Natural killer cell (primary cell): ENCODE data around the gene TMEM150A. TPM values are rescaled to one million over a fixed set of nuclear protein-coding genes. Genes with fewer than 3 reads are reported as not detected.
"Not testable (repeated sequence)": the region's sequence is repeated elsewhere in the genome, so short reads cannot be mapped to it uniquely, and the experiment has no call there.

ENCODE experiments used
- ATAC-seq, 3 donors: fragments of 150-1000 bp in 2 of 3; fragments of 200-7000 bp in 1 of 3; cut with Tn5 transposase; 1 replicate in 1 of 3; 2 replicates in 2 of 3; pipeline ENCODE4 v1.10.0; 2021; ENCODE audit warnings: mild to moderate bottlenecking in 2 of 3, moderate library complexity in 2 of 3
- DNase-seq, 2 donors: peaks; one replicate each; pipeline versions ENCODE4 v3.0.0 to v3.0.0-alpha.2; 2013 to 2021; ENCODE audit warnings: mixed read lengths in 1 of 2
- H3K27ac ChIP-seq: one replicate; pipeline ENCODE4 v1.5.1; 2013; ENCODE audit warnings: mild to moderate bottlenecking, low read length
- H3K27me3 ChIP-seq: one replicate; pipeline ENCODE4 v1.6.1; 2013; ENCODE audit warnings: low read length; ENCODE audit not compliant: control insufficient read depth, insufficient read depth
- H3K36me3 ChIP-seq: one replicate; pipeline ENCODE4 v1.6.1; 2013; ENCODE audit warnings: low read length; ENCODE audit not compliant: control insufficient read depth, insufficient read depth
- H3K4me1 ChIP-seq: one replicate; pipeline ENCODE4 v1.6.1; 2013; ENCODE audit warnings: low read length; ENCODE audit not compliant: control insufficient read depth, insufficient read depth
- H3K4me3 ChIP-seq: one replicate; pipeline ENCODE4 v1.5.1; 2013; ENCODE audit warnings: low read length
- H3K9me3 ChIP-seq: one replicate; pipeline ENCODE4 v1.6.1; 2013; ENCODE audit warnings: low read length; ENCODE audit not compliant: control insufficient read depth, insufficient read depth
- H3K27ac Mint-ChIP-seq, 2 donors: one replicate each; pipeline ENCODE4 v1.8.0; 2022; ENCODE audit warnings: mild to moderate bottlenecking in 2 of 2, mixed read lengths in 2 of 2, moderate library complexity in 1 of 2
- H3K27me3 Mint-ChIP-seq, 2 donors: one replicate each; pipeline ENCODE4 v1.8.0; 2022; ENCODE audit warnings: low read depth in 2 of 2, mixed read lengths in 2 of 2
- H3K36me3 Mint-ChIP-seq: one replicate; pipeline ENCODE4 v1.8.0; 2022; ENCODE audit warnings: mixed read lengths
- H3K4me1 Mint-ChIP-seq, 2 donors: one replicate each; pipeline ENCODE4 v1.8.0; 2022; ENCODE audit warnings: mixed read lengths in 2 of 2
- H3K4me3 Mint-ChIP-seq: one replicate; pipeline ENCODE4 v1.8.0; 2022; ENCODE audit warnings: mild to moderate bottlenecking, moderate library complexity, mixed read lengths
- H3K9me3 Mint-ChIP-seq, 2 donors: one replicate each; pipeline ENCODE4 v1.8.0; 2022; ENCODE audit warnings: mixed read lengths in 2 of 2
- CTCF ChIP-seq: fragments of 200-600 bp; IDR thresholded peaks from one replicate; pipeline ENCODE4 v1.8.0; 2022; ENCODE audit warnings: antibody characterized with exemption
- WGBS: methylation state at CpG from one replicate; pipeline ENCODE4 v1.1.7; 2013; ENCODE audit warnings: missing lambda C conversion rate; ENCODE audit not compliant: insufficient coverage; 5-methylcytosine and 5-hydroxymethylcytosine counted together
- intact Hi-C: fragments of 100-400 bp; cut with micrococcal nuclease; formaldehyde crosslinking; loops from one replicate; pipeline ENCODE4 v1.14.2; 2022
- total RNA-seq, 4 donors: library from RNA; stranded (reverse); fragments of 120-200 nt in 1 of 4; gene quantifications; one replicate each; pipeline versions ENCODE4 v1.2.3 to v1.2.4, GENCODE V29; 2013 to 2022

Gene TMEM150A
- total RNA-seq, 3 donors from 2014 or later (not counting 1 experiment from before 2014, with no cell fraction given): 10.4 to 13.3 (median 10.9) TPM

- no peak overlapping the region for H3K4me3 Mint-ChIP-seq
- peaks cover 16% of the 10 kb centered on the region for H3K36me3 ChIP-seq
- no peak overlapping the region for H3K27ac ChIP-seq
- H3K4me1 ChIP-seq: peaks cover 30% of the 10 kb centered on the region
- no peaks in the 10 kb centered on the region for H3K9me3 ChIP-seq
- no peak for DNase-seq
- no peak for ATAC-seq
- intact Hi-C loops: no loop called here
- H3K4me1 Mint-ChIP-seq: peaks cover 23 to 29% of the 10 kb centered on the region in 2 donors
- H3K9me3 Mint-ChIP-seq: no peaks in the 10 kb centered on the region
- TF ChIP-seq CTCF: no peak
- H3K4me3 ChIP-seq: no peak overlapping the region
- no peaks in the 10 kb centered on the region for H3K27me3 Mint-ChIP-seq
- no peaks in the 10 kb centered on the region for H3K27me3 ChIP-seq
- peaks cover 5% of the 10 kb centered on the region for H3K36me3 Mint-ChIP-seq
- H3K27ac Mint-ChIP-seq: no peak overlapping the region
- 96% methylated on average over 4 of the region's 4 CpGs for WGBS
Observed at GRCh38 chr2:85605406-85606115, 3.1 kb upstream of the TMEM150A start.

- Mint-ChIP-seq H3K27me3 (no peaks in the 10 kb centered on the region), H3K36me3 (peaks cover 5% of the 10 kb centered on the region), H3K4me3 (no peak overlapping the region), H3K9me3 (no peaks in the 10 kb centered on the region), H3K4me1 (peaks cover 23 to 29% of the 10 kb centered on the region in 2 donors), H3K27ac (no peak overlapping the region)
- no peak for TF ChIP-seq CTCF
- no peaks in the 10 kb centered on the region for H3K9me3 ChIP-seq
- H3K36me3 ChIP-seq: peaks cover 16% of the 10 kb centered on the region
- DNase-seq (no peak), ATAC-seq (no peak)
- H3K27ac ChIP-seq: no peak overlapping the region
- no peak overlapping the region for H3K4me3 ChIP-seq
- H3K27me3 ChIP-seq: no peaks in the 10 kb centered on the region
- WGBS: 93% methylated on average over 4 of the region's 6 CpGs
- intact Hi-C loops: loop anchor here (5.0 kb wide), 1 partner anchor 42 kb away; the partner anchor contains the start of gene GGCX
- peaks cover 24% of the 10 kb centered on the region for H3K4me1 ChIP-seq
Observed at GRCh38 chr2:85604568-85605339, 2.3 kb upstream of the TMEM150A start.

GRCh38 chr2:85604133-85604444 lies 1.6 kb upstream of the TMEM150A start:
- H3K4me1 Mint-ChIP-seq: peaks cover 23 to 25% of the 10 kb centered on the region in 2 donors
- not testable (repeated sequence) for H3K36me3 Mint-ChIP-seq, H3K9me3 Mint-ChIP-seq, DNase-seq, H3K27me3 ChIP-seq, H3K4me3 Mint-ChIP-seq, H3K9me3 ChIP-seq, ATAC-seq, H3K27me3 Mint-ChIP-seq, H3K27ac ChIP-seq, H3K4me3 ChIP-seq, H3K27ac Mint-ChIP-seq
- intact Hi-C loops: loop anchor here (5.0 kb wide), 1 partner anchor 42 kb away; the partner anchor contains the start of gene GGCX
- Histone ChIP-seq H3K36me3 (peaks cover 13% of the 10 kb centered on the region), H3K4me1 (peaks cover 24% of the 10 kb centered on the region)
- WGBS: 95% methylated on average over 3 of the region's 3 CpGs

- DNase-seq: no peak
- intact Hi-C loops: loop anchor here (1.0 to 5.0 kb wide), 2 partner anchors 10 to 40 kb away; partner anchors contain the start of genes C2orf68 and GGCX
- Histone ChIP-seq H3K4me1 (peaks cover 25% of the 10 kb centered on the region), H3K9me3 (no peaks in the 10 kb centered on the region), H3K36me3 (peaks cover 16% of the 10 kb centered on the region), H3K27ac (peak overlapping the region; percentile 32), H3K4me3 (peak overlapping the region; percentile 39), H3K27me3 (no peaks in the 10 kb centered on the region)
- 10% methylated on average over 36 of the region's 36 CpGs for whole genome bisulfite sequencing
- TF ChIP-seq CTCF: no peak
- Mint-ChIP-seq H3K36me3 (no peaks in the 10 kb centered on the region), H3K4me1 (peaks cover 14 to 20% of the 10 kb centered on the region in 2 donors), H3K9me3 (no peaks in the 10 kb centered on the region), H3K27ac (peak overlapping the region in 1 of 2 donors; percentile 81), H3K4me3 (peak overlapping the region; percentile 86), H3K27me3 (no peaks in the 10 kb centered on the region)
- ATAC-seq: peak; percentile 19 to 35 (median 21)
Observed at GRCh38 chr2:85601771-85602475, 575 bp downstream of the TMEM150A start.
